ENCODE data around the gene ELFN1. TPM values are rescaled to one million over a fixed set of nuclear protein-coding genes. Genes with fewer than 3 reads are reported as not detected.

ELFN1 gene
- total RNA-seq, 6 donors from 2014 or later: 0.11 to 3.0 (median 0.30) TPM; not detected in 1

DNA sequence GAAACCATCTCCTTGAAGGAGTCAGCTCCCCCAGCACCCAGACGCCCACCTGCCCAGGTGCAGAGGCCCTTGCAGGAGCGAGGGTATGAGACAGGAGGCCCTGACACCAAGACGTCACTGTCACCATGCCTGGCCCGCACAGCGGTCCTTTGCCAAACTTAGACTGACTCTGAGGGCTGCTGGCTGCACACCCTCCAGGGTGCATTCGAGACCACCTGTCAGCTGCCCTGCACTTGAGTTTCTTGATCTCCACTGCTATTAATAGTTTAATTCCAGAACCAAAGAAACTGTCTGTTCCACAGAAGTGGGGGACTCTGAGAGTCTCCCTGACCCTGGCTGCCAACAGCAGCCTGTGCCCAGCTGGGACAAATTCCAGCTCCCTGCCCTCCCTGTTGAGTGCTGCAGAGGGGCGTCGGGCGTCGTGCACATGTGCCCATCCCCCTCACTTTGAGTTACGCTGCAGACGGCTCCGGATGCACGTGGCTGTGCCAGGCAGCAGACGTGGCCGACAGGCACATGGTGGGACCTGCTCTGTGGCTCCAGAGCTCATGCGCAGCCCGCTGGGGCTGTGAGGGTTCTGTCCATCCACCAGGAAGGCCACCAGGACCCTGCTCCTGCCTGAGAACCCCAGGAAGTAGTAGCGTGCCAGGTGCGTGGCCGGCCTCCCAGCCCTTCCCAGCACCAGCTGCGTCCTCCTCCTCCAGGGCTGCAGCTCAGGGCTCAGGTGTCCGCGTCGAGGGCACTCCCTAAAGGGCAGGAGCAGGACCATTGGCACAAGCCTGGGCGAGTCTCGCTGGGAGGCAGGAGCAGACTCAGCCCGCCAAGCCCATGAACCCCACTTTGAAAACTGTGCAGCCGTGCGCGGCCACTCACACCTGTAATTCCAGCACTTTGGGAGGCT, 24.8 kb downstream of the ELFN1 start:
- no peaks in the 10 kb centered on the region for H3K27me3 ChIP-seq
- TF ChIP-seq POLR2A (IDR thresholded peaks at IDR 0.05) (no peak), POLR2AphosphoS5 (IDR thresholded peaks at IDR 0.05) (no peak), EP300 (IDR thresholded peaks at IDR 0.05) (no peak)
- TF ChIP-seq, protein P1, sequence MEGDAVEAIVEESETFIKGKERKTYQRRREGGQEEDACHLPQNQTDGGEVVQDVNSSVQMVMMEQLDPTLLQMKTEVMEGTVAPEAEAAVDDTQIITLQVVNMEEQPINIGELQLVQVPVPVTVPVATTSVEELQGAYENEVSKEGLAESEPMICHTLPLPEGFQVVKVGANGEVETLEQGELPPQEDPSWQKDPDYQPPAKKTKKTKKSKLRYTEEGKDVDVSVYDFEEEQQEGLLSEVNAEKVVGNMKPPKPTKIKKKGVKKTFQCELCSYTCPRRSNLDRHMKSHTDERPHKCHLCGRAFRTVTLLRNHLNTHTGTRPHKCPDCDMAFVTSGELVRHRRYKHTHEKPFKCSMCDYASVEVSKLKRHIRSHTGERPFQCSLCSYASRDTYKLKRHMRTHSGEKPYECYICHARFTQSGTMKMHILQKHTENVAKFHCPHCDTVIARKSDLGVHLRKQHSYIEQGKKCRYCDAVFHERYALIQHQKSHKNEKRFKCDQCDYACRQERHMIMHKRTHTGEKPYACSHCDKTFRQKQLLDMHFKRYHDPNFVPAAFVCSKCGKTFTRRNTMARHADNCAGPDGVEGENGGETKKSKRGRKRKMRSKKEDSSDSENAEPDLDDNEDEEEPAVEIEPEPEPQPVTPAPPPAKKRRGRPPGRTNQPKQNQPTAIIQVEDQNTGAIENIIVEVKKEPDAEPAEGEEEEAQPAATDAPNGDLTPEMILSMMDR (IDR thresholded peaks at IDR 0.05): no peak
- no peaks in the 10 kb centered on the region for H3K36me3 ChIP-seq
- no peaks in the 10 kb centered on the region for H3K4me1 ChIP-seq
- no peak for ATAC-seq (ENCODE audit: low FRiP score in 2 of 2)
- no peak overlapping the region for H3K27ac ChIP-seq
- H3K9me3 ChIP-seq: no peaks in the 10 kb centered on the region
- DNase-seq: peak; percentile 10 to 74
- H3K4me3 ChIP-seq: no peak overlapping the region
- 76 to 78% methylated on average over 15 to 31 of the region's 31 CpGs for WGBS, 2 donors

DNA sequence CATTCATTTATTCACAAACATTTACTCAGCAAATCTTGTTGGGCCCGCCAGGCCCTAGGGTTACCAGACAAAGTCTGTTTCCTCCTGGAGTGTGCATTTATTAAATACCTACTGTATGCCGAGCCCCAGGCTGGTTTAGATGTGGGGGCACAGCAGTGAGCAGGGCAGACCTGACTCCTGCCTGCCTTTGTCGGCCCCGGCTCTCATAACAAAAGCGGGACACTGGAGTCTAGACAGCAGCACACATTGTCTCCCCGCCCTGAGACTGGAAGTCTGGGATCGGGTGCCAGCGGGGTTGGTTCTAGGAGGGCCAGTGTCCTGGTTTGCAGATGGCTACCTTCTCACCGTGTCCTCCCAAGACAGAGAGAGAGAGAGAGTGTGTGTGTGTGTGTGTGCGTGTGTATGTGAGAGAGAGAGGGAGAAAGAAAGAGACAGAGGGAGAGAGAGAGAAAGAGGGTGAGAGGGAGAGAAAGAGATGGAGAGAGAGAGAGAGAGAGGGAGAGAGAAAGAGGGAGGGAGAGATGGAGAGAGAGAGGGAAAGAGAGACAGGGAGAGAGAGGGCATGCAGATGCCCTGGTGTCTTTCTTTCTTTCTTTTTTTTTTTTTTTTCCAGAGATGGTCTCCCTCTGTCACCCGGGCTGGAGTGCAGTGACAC, 25.9 kb downstream of the ELFN1 start:
- no peak for ATAC-seq (ENCODE audit: low FRiP score in 2 of 2)
- peak in 1 of 2 donors; percentile 14 for DNase-seq
- TF ChIP-seq POLR2A (IDR thresholded peaks at IDR 0.05) (no peak), POLR2AphosphoS5 (IDR thresholded peaks at IDR 0.05) (no peak), EP300 (IDR thresholded peaks at IDR 0.05) (no peak)
- TF ChIP-seq, protein P1 (IDR thresholded peaks at IDR 0.05): no peak
- Histone ChIP-seq H3K4me3 (no peak overlapping the region), H3K27ac (no peak overlapping the region), H3K4me1 (no peaks in the 10 kb centered on the region), H3K36me3 (no peaks in the 10 kb centered on the region), H3K9me3 (no peaks in the 10 kb centered on the region), H3K27me3 (no peaks in the 10 kb centered on the region)
- 74 to 80% methylated on average over 11 of the region's 11 CpGs for WGBS, 2 donors

DNA sequence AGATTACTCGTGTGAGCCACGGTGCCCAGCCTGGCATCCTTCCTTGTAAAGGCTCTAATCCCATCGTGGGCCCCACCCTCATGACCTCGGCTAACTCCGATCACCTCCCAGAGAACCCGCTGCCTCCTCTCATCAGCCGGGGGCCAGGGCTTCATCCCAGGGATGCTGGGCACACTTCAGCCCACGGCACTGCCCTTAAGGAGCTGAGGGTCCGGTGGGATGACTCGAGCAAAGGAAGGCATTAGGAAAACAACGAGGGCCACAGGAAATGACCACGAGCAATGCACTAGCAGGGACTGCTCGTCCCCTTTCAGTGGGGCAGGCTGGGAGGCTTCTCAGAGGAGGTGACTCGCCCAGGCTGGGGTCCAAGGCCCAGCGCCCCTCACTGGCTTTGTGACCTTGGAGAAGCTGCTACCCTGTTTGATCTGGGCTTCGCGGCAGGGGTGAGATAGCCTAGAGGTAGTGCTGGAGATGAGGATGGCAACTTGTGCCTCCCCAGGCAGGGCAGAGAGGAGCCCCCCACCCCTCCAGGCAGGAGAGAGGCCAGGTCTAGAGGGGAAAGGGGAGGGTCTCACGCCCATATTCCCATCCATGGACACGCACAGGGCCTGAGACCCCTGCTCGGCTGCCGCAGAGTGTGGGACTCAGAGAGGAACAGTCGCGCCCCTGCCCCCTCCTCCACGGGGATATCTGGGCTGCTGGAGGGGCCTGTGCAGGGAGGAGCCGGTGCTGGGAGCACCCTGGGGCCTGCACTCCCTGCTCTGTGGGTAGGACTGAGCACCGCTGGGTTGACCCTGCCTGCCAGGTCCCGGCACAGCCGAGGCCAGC, 26.8 kb downstream of the ELFN1 start:
- peaks cover 0 to 1% (median under 1%) of the 10 kb centered on the region in 4 donors for H3K9me3 ChIP-seq
- H3K27me3 ChIP-seq: no peaks in the 10 kb centered on the region
- H3K4me1 ChIP-seq: no peaks in the 10 kb centered on the region
- no peak overlapping the region for H3K4me3 ChIP-seq
- peak in 1 of 2 donors; percentile 39 for ATAC-seq (ENCODE audit: low FRiP score in 2 of 2)
- WGBS, 2 donors: 65 to 72% methylated on average over 13 to 27 of the region's 28 CpGs
- H3K27ac ChIP-seq: no peak overlapping the region
- DNase-seq: peak; percentile 16 to 61
- no peaks in the 10 kb centered on the region for H3K36me3 ChIP-seq
- TF ChIP-seq EP300 (IDR thresholded peaks at IDR 0.05): no peak
- TF ChIP-seq, protein P1 (IDR thresholded peaks at IDR 0.05): no peak
- no peak for TF ChIP-seq POLR2A (IDR thresholded peaks at IDR 0.05)
- TF ChIP-seq POLR2AphosphoS5 (IDR thresholded peaks at IDR 0.05): no peak

DNA sequence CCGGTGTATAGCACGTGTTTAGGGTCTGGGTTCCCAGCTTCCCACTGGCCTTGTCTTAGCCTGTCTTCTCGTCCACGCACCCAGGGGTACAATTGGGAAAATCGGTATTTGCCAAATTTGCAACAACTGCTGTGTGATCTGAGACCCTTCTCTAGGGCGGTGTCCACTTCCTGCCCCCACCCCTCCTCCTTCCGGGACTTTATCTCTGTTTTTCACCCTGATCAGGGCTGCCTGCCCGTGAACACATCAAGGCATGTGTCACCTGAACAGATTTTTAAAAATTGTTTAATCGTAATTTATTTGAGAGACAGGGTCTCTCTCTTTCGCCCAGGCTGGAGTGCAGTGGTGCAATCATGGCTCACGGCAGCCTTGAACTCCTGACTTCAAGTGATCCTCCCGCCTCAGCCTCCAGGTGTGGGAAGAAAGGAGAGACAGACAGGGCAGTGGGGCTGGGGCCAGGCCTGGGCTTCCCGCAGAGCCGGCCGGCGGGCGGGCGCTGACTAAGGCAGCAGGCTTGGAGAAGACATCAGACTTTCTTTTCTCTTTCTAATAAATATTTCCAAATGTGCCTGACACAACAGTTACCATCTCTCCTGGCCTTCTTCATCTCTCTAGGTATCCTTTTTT, 27.5 kb downstream of the ELFN1 start:
- Histone ChIP-seq H3K36me3 (no peaks in the 10 kb centered on the region), H3K27ac (no peak overlapping the region), H3K9me3 (peaks cover 2 to 9% (median 7%) of the 10 kb centered on the region in 4 donors), H3K4me3 (no peak overlapping the region), H3K27me3 (no peaks in the 10 kb centered on the region), H3K4me1 (no peaks in the 10 kb centered on the region)
- ATAC-seq (ENCODE audit: low FRiP score in 2 of 2) (no peak), DNase-seq (peak; percentile 18 to 64)
- TF ChIP-seq POLR2AphosphoS5 (IDR thresholded peaks at IDR 0.05) (no peak), POLR2A (IDR thresholded peaks at IDR 0.05) (no peak), EP300 (IDR thresholded peaks at IDR 0.05) (no peak)
- TF ChIP-seq, protein P1 (IDR thresholded peaks at IDR 0.05): no peak
- 75 to 79% methylated on average over 15 to 18 of the region's 18 CpGs for WGBS, 2 donors
